Measurements from ENCODE around the gene CKLF.

The CKLF gene

GRCh38 chr16:66578651-66579531 is 26.5 kb downstream of the CKLF start, which contains the start of gene CMTM2:
CMTM2 (plus strand) TSS chr16:66579463; CDS start chr16:66579608, 145 bp downstream.
- Histone ChIP-seq H3K9me3 (ENCODE audit: control insufficient read depth, low read depth, low read length) (no peaks in the 10 kb centered on the region), H3K4me3 (ENCODE audit: low read length) (no peak within 1 kb of the TSS), H3K27ac (ENCODE audit: low read length) (no peak within 1 kb of the TSS), H3K36me3 (ENCODE audit: control insufficient read depth, low read depth, low read length) (no peaks in the 10 kb centered on the region), H3K4me1 (ENCODE audit: control insufficient read depth, low read depth, low read length) (peaks cover 14% of the 10 kb centered on the region), H3K27me3 (ENCODE audit: control insufficient read depth, insufficient read depth, low read length) (peaks cover 5% of the 10 kb centered on the region), H3K9ac (ENCODE audit: low read length) (no peak within 1 kb of the TSS)

- Histone ChIP-seq H3K9me3 (ENCODE audit: control insufficient read depth, low read depth, low read length) (no peaks in the 10 kb centered on the region), H3K4me1 (ENCODE audit: control insufficient read depth, low read depth, low read length) (peaks cover 14% of the 10 kb centered on the region), H3K27ac (ENCODE audit: low read length) (no peak overlapping the region), H3K36me3 (ENCODE audit: control insufficient read depth, low read depth, low read length) (no peaks in the 10 kb centered on the region), H3K9ac (ENCODE audit: low read length) (no peak overlapping the region), H3K4me3 (ENCODE audit: low read length) (no peak overlapping the region), H3K27me3 (ENCODE audit: control insufficient read depth, insufficient read depth, low read length) (peaks cover 5% of the 10 kb centered on the region)
These were observed 28.3 kb downstream of the CKLF start for GRCh38 chr16:66580605-66581209.

- Histone ChIP-seq H3K27me3 (ENCODE audit: control insufficient read depth, insufficient read depth, low read length) (peaks cover 5% of the 10 kb centered on the region), H3K4me1 (ENCODE audit: control insufficient read depth, low read depth, low read length) (peaks cover 14% of the 10 kb centered on the region), H3K9me3 (ENCODE audit: control insufficient read depth, low read depth, low read length) (no peaks in the 10 kb centered on the region), H3K27ac (ENCODE audit: low read length) (no peak overlapping the region), H3K36me3 (ENCODE audit: control insufficient read depth, low read depth, low read length) (no peaks in the 10 kb centered on the region), H3K9ac (ENCODE audit: low read length) (no peak overlapping the region), H3K4me3 (ENCODE audit: low read length) (no peak overlapping the region)
These were observed 29.0 kb downstream of the CKLF start for GRCh38 chr16:66581246-66581952.

- no peak overlapping the region for H3K9ac ChIP-seq (ENCODE audit: low read length)
- H3K27me3 ChIP-seq (ENCODE audit: control insufficient read depth, insufficient read depth, low read length), result no peaks in the 10 kb centered on the region
- no peaks in the 10 kb centered on the region for H3K9me3 ChIP-seq (ENCODE audit: control insufficient read depth, low read depth, low read length)
- no peaks in the 10 kb centered on the region for H3K36me3 ChIP-seq (ENCODE audit: control insufficient read depth, low read depth, low read length)
- peaks cover 8% of the 10 kb centered on the region for H3K4me1 ChIP-seq (ENCODE audit: control insufficient read depth, low read depth, low read length)
- no peak overlapping the region for H3K4me3 ChIP-seq (ENCODE audit: low read length)
- no peak overlapping the region for H3K27ac ChIP-seq (ENCODE audit: low read length)
These were observed 33.3 kb downstream of the CKLF start for GRCh38 chr16:66585481-66586239.

GRCh38 chr16:66587881-66588600 is 35.7 kb downstream of the CKLF start:
- Histone ChIP-seq H3K9ac (ENCODE audit: low read length) (no peak overlapping the region), H3K4me3 (ENCODE audit: low read length) (no peak overlapping the region), H3K36me3 (ENCODE audit: control insufficient read depth, low read depth, low read length) (no peaks in the 10 kb centered on the region), H3K27ac (ENCODE audit: low read length) (no peak overlapping the region), H3K9me3 (ENCODE audit: control insufficient read depth, low read depth, low read length) (no peaks in the 10 kb centered on the region), H3K4me1 (ENCODE audit: control insufficient read depth, low read depth, low read length) (no peaks in the 10 kb centered on the region), H3K27me3 (ENCODE audit: control insufficient read depth, insufficient read depth, low read length) (no peaks in the 10 kb centered on the region)

GRCh38 chr16:66588981-66589713 is 36.8 kb downstream of the CKLF start:
- no peaks in the 10 kb centered on the region for H3K27me3 ChIP-seq (ENCODE audit: control insufficient read depth, insufficient read depth, low read length)
- no peak overlapping the region for H3K4me3 ChIP-seq (ENCODE audit: low read length)
- H3K4me1 ChIP-seq (ENCODE audit: control insufficient read depth, low read depth, low read length), result no peaks in the 10 kb centered on the region
- H3K36me3 ChIP-seq (ENCODE audit: control insufficient read depth, low read depth, low read length), result no peaks in the 10 kb centered on the region
- no peak overlapping the region for H3K9ac ChIP-seq (ENCODE audit: low read length)
- no peak overlapping the region for H3K27ac ChIP-seq (ENCODE audit: low read length)
- H3K9me3 ChIP-seq (ENCODE audit: control insufficient read depth, low read depth, low read length), result no peaks in the 10 kb centered on the region

- no peaks in the 10 kb centered on the region for H3K36me3 ChIP-seq (ENCODE audit: control insufficient read depth, low read depth, low read length)
- no peaks in the 10 kb centered on the region for H3K9me3 ChIP-seq (ENCODE audit: control insufficient read depth, low read depth, low read length)
- H3K4me3 ChIP-seq (ENCODE audit: low read length), result no peak overlapping the region
- no peaks in the 10 kb centered on the region for H3K27me3 ChIP-seq (ENCODE audit: control insufficient read depth, insufficient read depth, low read length)
- H3K9ac ChIP-seq (ENCODE audit: low read length), result no peak overlapping the region
- no peaks in the 10 kb centered on the region for H3K4me1 ChIP-seq (ENCODE audit: control insufficient read depth, low read depth, low read length)
- no peak overlapping the region for H3K27ac ChIP-seq (ENCODE audit: low read length)
These were observed 37.9 kb downstream of the CKLF start for GRCh38 chr16:66590322-66590721.

GRCh38 chr16:66591018-66591417 is 38.6 kb downstream of the CKLF start:
- Histone ChIP-seq H3K27me3 (ENCODE audit: control insufficient read depth, insufficient read depth, low read length) (no peaks in the 10 kb centered on the region), H3K27ac (ENCODE audit: low read length) (no peak overlapping the region), H3K4me3 (ENCODE audit: low read length) (no peak overlapping the region), H3K4me1 (ENCODE audit: control insufficient read depth, low read depth, low read length) (no peaks in the 10 kb centered on the region), H3K9ac (ENCODE audit: low read length) (no peak overlapping the region), H3K36me3 (ENCODE audit: control insufficient read depth, low read depth, low read length) (no peaks in the 10 kb centered on the region), H3K9me3 (ENCODE audit: control insufficient read depth, low read depth, low read length) (no peaks in the 10 kb centered on the region)

GRCh38 chr16:66592241-66592640 is 39.9 kb downstream of the CKLF start:
- H3K27ac ChIP-seq (ENCODE audit: low read length), result no peak overlapping the region
- no peaks in the 10 kb centered on the region for H3K9me3 ChIP-seq (ENCODE audit: control insufficient read depth, low read depth, low read length)
- no peaks in the 10 kb centered on the region for H3K4me1 ChIP-seq (ENCODE audit: control insufficient read depth, low read depth, low read length)
- H3K27me3 ChIP-seq (ENCODE audit: control insufficient read depth, insufficient read depth, low read length), result no peaks in the 10 kb centered on the region
- no peak overlapping the region for H3K4me3 ChIP-seq (ENCODE audit: low read length)
- H3K9ac ChIP-seq (ENCODE audit: low read length), result no peak overlapping the region
- H3K36me3 ChIP-seq (ENCODE audit: control insufficient read depth, low read depth, low read length), result no peaks in the 10 kb centered on the region

GRCh38 chr16:66592814-66593213 is 40.4 kb downstream of the CKLF start:
- Histone ChIP-seq H3K36me3 (ENCODE audit: control insufficient read depth, low read depth, low read length) (no peaks in the 10 kb centered on the region), H3K27ac (ENCODE audit: low read length) (no peak overlapping the region), H3K4me1 (ENCODE audit: control insufficient read depth, low read depth, low read length) (no peaks in the 10 kb centered on the region), H3K9me3 (ENCODE audit: control insufficient read depth, low read depth, low read length) (no peaks in the 10 kb centered on the region), H3K9ac (ENCODE audit: low read length) (no peak overlapping the region), H3K27me3 (ENCODE audit: control insufficient read depth, insufficient read depth, low read length) (no peaks in the 10 kb centered on the region), H3K4me3 (ENCODE audit: low read length) (no peak overlapping the region)
